ENCODE results near the gene CD84.

The CD84 gene

GRCh38 chr1:160548960-160549664, 30.2 kb downstream of the CD84 start:
- Histone ChIP-seq H3K4me1 (peaks cover 52 to 86% (median 65%) of the 10 kb centered on the region in 10 experiments), H3K4me3 (0 out of 20 replicates have a peak overlapping the region, but pooled peaks of 1 of the 10 experiments have one; percentile 0), H4K20me1 (no peaks in the 10 kb centered on the region), H3K36me3 (peaks cover 0 to 42% (median 5%) of the 10 kb centered on the region in 11 experiments; a peak in 8 of 22 replicates), H3K4me2 (peak overlapping the region; percentile 63 to 89 (median 76)), H3K9ac (peak overlapping the region in 4 of 11 experiments; percentile 36 to 55 (median 44); a peak in 8 of 22 replicates), H3K27me3 (no peaks in the 10 kb centered on the region), H3K9me3 (replicated peaks in 1 of 11) (peaks cover 0 to 15% (median 0%) of the 10 kb centered on the region in 11 experiments; a peak in 4 of 22 replicates), H3K27ac (peak overlapping the region in 6 of 11 experiments; percentile 23 to 66 (median 59); a peak in 10 of 22 replicates)
- TF ChIP-seq Cebpa-rat (IDR thresholded peaks at IDR 0.05), result 0 out of 22 replicates have a peak, but pooled peaks of 1 of the 11 experiments have one; percentile 18

GRCh38 chr1:160548183-160548582, 31.1 kb downstream of the CD84 start:
- H3K4me3 ChIP-seq, result no peak overlapping the region
- H3K36me3 ChIP-seq, result peaks cover 0 to 34% (median 3%) of the 10 kb centered on the region in 11 experiments; a peak in 7 of 22 replicates
- H4K20me1 ChIP-seq, result no peaks in the 10 kb centered on the region
- peak overlapping the region in 3 of 11 experiments; percentile 57 to 66 (median 61); a peak in 6 of 22 replicates for H3K27ac ChIP-seq
- H3K9me3 ChIP-seq (replicated peaks in 1 of 11), result peaks cover 0 to 14% (median 0%) of the 10 kb centered on the region in 11 experiments; a peak in 4 of 22 replicates
- H3K4me1 ChIP-seq, result peaks cover 52 to 76% (median 67%) of the 10 kb centered on the region in 10 experiments
- peak overlapping the region; percentile 63 to 89 (median 76) for H3K4me2 ChIP-seq
- H3K9ac ChIP-seq, result peak overlapping the region in 2 of 11 experiments; percentile 30 to 32; a peak in 3 of 22 replicates
- TF ChIP-seq Cebpa-rat (IDR thresholded peaks at IDR 0.05), result no peak
- no peaks in the 10 kb centered on the region for H3K27me3 ChIP-seq

GRCh38 chr1:160547422-160547821, 31.9 kb downstream of the CD84 start:
- Histone ChIP-seq H4K20me1 (no peaks in the 10 kb centered on the region), H3K27me3 (no peaks in the 10 kb centered on the region), H3K9ac (peak overlapping the region in 1 of 11 experiments; percentile 30; a peak in 1 of 22 replicates), H3K9me3 (replicated peaks in 1 of 11) (peaks cover 0 to 7% (median 0%) of the 10 kb centered on the region in 11 experiments; a peak in 3 of 22 replicates), H3K4me3 (no peak overlapping the region), H3K27ac (peak overlapping the region in 5 of 11 experiments; percentile 6 to 61 (median 22); a peak in 5 of 22 replicates), H3K4me2 (peak overlapping the region; percentile 63 to 89 (median 76)), H3K4me1 (peaks cover 52 to 79% (median 67%) of the 10 kb centered on the region in 10 experiments), H3K36me3 (peaks cover 0 to 26% (median 0%) of the 10 kb centered on the region in 11 experiments; a peak in 5 of 22 replicates)
- no peak for TF ChIP-seq Cebpa-rat (IDR thresholded peaks at IDR 0.05)

GRCh38 chr1:160546942-160547341, 32.4 kb downstream of the CD84 start:
- peaks cover 0 to 21% (median 0%) of the 10 kb centered on the region in 11 experiments; a peak in 4 of 22 replicates for H3K36me3 ChIP-seq
- H3K27ac ChIP-seq, result peak overlapping the region in 3 of 11 experiments; percentile 6 to 22 (median 7); a peak in 4 of 22 replicates
- peaks cover 55 to 83% (median 71%) of the 10 kb centered on the region in 10 experiments for H3K4me1 ChIP-seq
- no peak overlapping the region for H3K4me3 ChIP-seq
- TF ChIP-seq Cebpa-rat (IDR thresholded peaks at IDR 0.05), result no peak
- H4K20me1 ChIP-seq, result no peaks in the 10 kb centered on the region
- peak overlapping the region; percentile 63 to 89 (median 76) for H3K4me2 ChIP-seq
- no peak overlapping the region for H3K9ac ChIP-seq
- peaks cover 0 to 2% (median 0%) of the 10 kb centered on the region in 11 experiments; a peak in 1 of 22 replicates for H3K9me3 ChIP-seq (replicated peaks in 1 of 11)
- no peaks in the 10 kb centered on the region for H3K27me3 ChIP-seq

- Histone ChIP-seq H3K9me3 (replicated peaks in 1 of 11) (no peaks in the 10 kb centered on the region), H3K4me3 (no peak overlapping the region), H3K4me2 (peak overlapping the region in 5 of 11 experiments; percentile 4 to 73 (median 27); a peak in 5 of 22 replicates), H3K27ac (no peak overlapping the region), H3K27me3 (no peaks in the 10 kb centered on the region), H3K4me1 (peaks cover 61 to 90% (median 79%) of the 10 kb centered on the region in 10 experiments), H4K20me1 (no peaks in the 10 kb centered on the region), H3K36me3 (0 out of 22 replicates have a peak, but pooled peaks cover 0 to 5% (median 0%) of the 10 kb centered on the region in 11 experiments), H3K9ac (no peak overlapping the region)
- no peak for TF ChIP-seq Cebpa-rat (IDR thresholded peaks at IDR 0.05)
Observed at GRCh38 chr1:160544647-160545046, 34.6 kb downstream of the CD84 start.

- no peaks in the 10 kb centered on the region for H3K27me3 ChIP-seq
- peaks cover 0 to 8% (median 0%) of the 10 kb centered on the region in 11 experiments; a peak in 3 of 22 replicates for H3K9me3 ChIP-seq (replicated peaks in 1 of 11)
- no peaks in the 10 kb centered on the region for H4K20me1 ChIP-seq
- no peak overlapping the region for H3K4me3 ChIP-seq
- H3K4me1 ChIP-seq, result peaks cover 50 to 77% (median 68%) of the 10 kb centered on the region in 10 experiments
- H3K9ac ChIP-seq, result no peak overlapping the region
- no peaks in the 10 kb centered on the region for H3K36me3 ChIP-seq
- peak overlapping the region in 6 of 11 experiments; percentile 77 to 96 (median 80); a peak in 8 of 22 replicates for H3K4me2 ChIP-seq
- no peak overlapping the region for H3K27ac ChIP-seq
- no peak for TF ChIP-seq Cebpa-rat (IDR thresholded peaks at IDR 0.05)
Observed at GRCh38 chr1:160542303-160542945, 36.9 kb downstream of the CD84 start.

- H3K36me3 ChIP-seq, result no peaks in the 10 kb centered on the region; a peak in 1 of 22 replicates
- no peak overlapping the region for H3K9ac ChIP-seq
- peaks cover 0 to 15% (median 4%) of the 10 kb centered on the region in 11 experiments; a peak in 11 of 22 replicates for H3K9me3 ChIP-seq (replicated peaks in 1 of 11)
- H3K4me2 ChIP-seq, result peak overlapping the region; percentile 69 to 96 (median 78); a peak in 19 of 22 replicates
- no peak for TF ChIP-seq Cebpa-rat (IDR thresholded peaks at IDR 0.05)
- no peak overlapping the region for H3K4me3 ChIP-seq
- H3K27me3 ChIP-seq, result no peaks in the 10 kb centered on the region
- H3K4me1 ChIP-seq, result peaks cover 43 to 71% (median 63%) of the 10 kb centered on the region in 10 experiments
- H3K27ac ChIP-seq, result peak overlapping the region in 8 of 11 experiments; percentile 9 to 84 (median 76); a peak in 11 of 22 replicates
- no peaks in the 10 kb centered on the region for H4K20me1 ChIP-seq
Observed at GRCh38 chr1:160541622-160542302, 37.5 kb downstream of the CD84 start.

- Histone ChIP-seq H3K27ac (peak overlapping the region; percentile 55 to 84 (median 76); a peak in 21 of 22 replicates), H3K4me3 (no peak overlapping the region; a peak in 1 of 20 replicates), H3K9ac (peak overlapping the region; percentile 23 to 71 (median 65); a peak in 19 of 22 replicates), H3K36me3 (no peaks in the 10 kb centered on the region; a peak in 1 of 22 replicates), H3K4me1 (peaks cover 36 to 65% (median 54%) of the 10 kb centered on the region in 10 experiments), H3K9me3 (replicated peaks in 1 of 11) (peaks cover 6 to 24% (median 12%) of the 10 kb centered on the region in 11 experiments; a peak in 21 of 22 replicates), H3K4me2 (peak overlapping the region; percentile 69 to 96 (median 78)), H3K27me3 (no peaks in the 10 kb centered on the region), H4K20me1 (no peaks in the 10 kb centered on the region)
- no peak for TF ChIP-seq Cebpa-rat (IDR thresholded peaks at IDR 0.05)
Observed at GRCh38 chr1:160540859-160541233, 38.5 kb downstream of the CD84 start.

Measured in BLaER1 treated with 17β-estradiol and CSF1 and Interleukin-3, amounts not matched to agents 10 nM and 100 nM (cell line).